DOHH2 (cell line): ENCODE data around the gene TRIM66.

Source experiments
- H3F3A ChIP-seq: fragments of 200-600 bp; sonication (generic), shearing (Covaris generic); 2 replicates; pipeline ENCODE4 v1.6.0; 2016; ENCODE audit warnings: antibody characterized with exemption, mild to moderate bottlenecking; ENCODE audit not compliant: control insufficient read depth, insufficient read depth
- H3K27ac ChIP-seq: fragments of 200-600 bp; sonication (generic); 2 replicates; pipeline ENCODE4 v1.5.1; 2014; ENCODE audit warnings: low read depth, mild to moderate bottlenecking, low read length, moderate library complexity
- H3K27me3 ChIP-seq: fragments of 200-600 bp; sonication (generic); 2 replicates; pipeline ENCODE4 v1.6.1; 2014; ENCODE audit warnings: mild to moderate bottlenecking, low read length, mixed read lengths; ENCODE audit not compliant: control insufficient read depth
- H3K36me3 ChIP-seq: fragments of 200-600 bp; sonication (generic); 2 replicates; pipeline ENCODE4 v1.6.1; 2014; ENCODE audit warnings: mild to moderate bottlenecking, low read length, moderate library complexity, mixed read lengths; ENCODE audit not compliant: control insufficient read depth
- H3K4me1 ChIP-seq: fragments of 200-600 bp; sonication (generic); 2 replicates; pipeline ENCODE4 v1.6.1; 2014; ENCODE audit warnings: mild to moderate bottlenecking, low read length, mixed read lengths; ENCODE audit not compliant: control insufficient read depth
- H3K4me2 ChIP-seq: fragments of 200-600 bp; sonication (generic); 2 replicates; pipeline ENCODE4 v1.6.0; 2014; ENCODE audit warnings: mild to moderate bottlenecking, low read length, moderate library complexity
- H3K4me3 ChIP-seq: fragments of 200-600 bp; sonication (generic); 2 replicates; pipeline ENCODE4 v1.5.1; 2014; ENCODE audit warnings: mild to moderate bottlenecking, low read length, mixed read lengths
- H3K79me2 ChIP-seq: fragments of 200-600 bp; sonication (generic); 2 replicates; pipeline ENCODE4 v1.6.1; 2014; ENCODE audit warnings: mild to moderate bottlenecking, low read length, mixed read lengths; ENCODE audit not compliant: control insufficient read depth
- H3K9me2 ChIP-seq: fragments of 200-600 bp; sonication (generic); replicated peaks from 2 replicates; pipeline ENCODE4 v1.6.1; 2014; ENCODE audit warnings: mild to moderate bottlenecking, low read length, mixed read lengths; ENCODE audit not compliant: control insufficient read depth
- H3K9me3 ChIP-seq: fragments of 200-600 bp; sonication (generic); 2 replicates; pipeline ENCODE4 v1.6.1; 2014; ENCODE audit warnings: antibody characterized with exemption, low read length, mixed read lengths; ENCODE audit not compliant: control insufficient read depth, insufficient read depth
- H4K20me1 ChIP-seq: fragments of 200-600 bp; sonication (generic); 2 replicates; pipeline ENCODE4 v1.6.0; 2014; ENCODE audit warnings: low read depth, mild to moderate bottlenecking, antibody characterized with exemption, low read length, moderate library complexity; ENCODE audit not compliant: control insufficient read depth, insufficient read depth
- EZH2phosphoT487 ChIP-seq: fragments of 200-600 bp; sonication (generic); IDR thresholded peaks from 2 replicates; pipeline ENCODE4 v1.6.1; 2017; ENCODE audit warnings: borderline replicate concordance, mild to moderate bottlenecking, antibody characterized with exemption, low read length, moderate library complexity, mixed read lengths
- TF ChIP-seq, protein P1 (sequence below): fragments of 200-600 bp; sonication (generic); IDR thresholded peaks from one replicate; pipeline ENCODE4 v1.5.1; 2014; ENCODE audit warnings: antibody characterized with exemption, mild to moderate bottlenecking, low read depth, low read length; ENCODE audit not compliant: poor library complexity, severe bottlenecking

The TRIM66 gene

GRCh38 chr11:8649361-8649760, 33.1 kb downstream of the TRIM66 start:
- H3K27ac ChIP-seq: no peak overlapping the region
- no peaks in the 10 kb centered on the region for H3K79me2 ChIP-seq
- H3K27me3 ChIP-seq: no peaks in the 10 kb centered on the region
- H3K36me3 ChIP-seq: peaks cover 29% of the 10 kb centered on the region
- no peak overlapping the region for H3K4me3 ChIP-seq
- H3F3A ChIP-seq: no peaks in the 10 kb centered on the region
- H4K20me1 ChIP-seq: no peaks in the 10 kb centered on the region
- H3K9me2 ChIP-seq: no peaks in the 10 kb centered on the region
- no peaks in the 10 kb centered on the region for H3K9me3 ChIP-seq
- H3K4me1 ChIP-seq: no peaks in the 10 kb centered on the region
- no peak overlapping the region for H3K4me2 ChIP-seq
- TF ChIP-seq, protein P1, sequence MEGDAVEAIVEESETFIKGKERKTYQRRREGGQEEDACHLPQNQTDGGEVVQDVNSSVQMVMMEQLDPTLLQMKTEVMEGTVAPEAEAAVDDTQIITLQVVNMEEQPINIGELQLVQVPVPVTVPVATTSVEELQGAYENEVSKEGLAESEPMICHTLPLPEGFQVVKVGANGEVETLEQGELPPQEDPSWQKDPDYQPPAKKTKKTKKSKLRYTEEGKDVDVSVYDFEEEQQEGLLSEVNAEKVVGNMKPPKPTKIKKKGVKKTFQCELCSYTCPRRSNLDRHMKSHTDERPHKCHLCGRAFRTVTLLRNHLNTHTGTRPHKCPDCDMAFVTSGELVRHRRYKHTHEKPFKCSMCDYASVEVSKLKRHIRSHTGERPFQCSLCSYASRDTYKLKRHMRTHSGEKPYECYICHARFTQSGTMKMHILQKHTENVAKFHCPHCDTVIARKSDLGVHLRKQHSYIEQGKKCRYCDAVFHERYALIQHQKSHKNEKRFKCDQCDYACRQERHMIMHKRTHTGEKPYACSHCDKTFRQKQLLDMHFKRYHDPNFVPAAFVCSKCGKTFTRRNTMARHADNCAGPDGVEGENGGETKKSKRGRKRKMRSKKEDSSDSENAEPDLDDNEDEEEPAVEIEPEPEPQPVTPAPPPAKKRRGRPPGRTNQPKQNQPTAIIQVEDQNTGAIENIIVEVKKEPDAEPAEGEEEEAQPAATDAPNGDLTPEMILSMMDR: no peak
- TF ChIP-seq EZH2phosphoT487: no peak

GRCh38 chr11:8646873-8647272, 35.6 kb downstream of the TRIM66 start:
- Histone ChIP-seq H3K9me2 (no peaks in the 10 kb centered on the region), H3K4me2 (no peak overlapping the region), H3K27me3 (no peaks in the 10 kb centered on the region), H3K79me2 (no peaks in the 10 kb centered on the region), H3K36me3 (peaks cover 37% of the 10 kb centered on the region), H3K9me3 (no peaks in the 10 kb centered on the region), H3F3A (no peaks in the 10 kb centered on the region), H3K4me3 (no peak overlapping the region), H3K4me1 (no peaks in the 10 kb centered on the region), H4K20me1 (no peaks in the 10 kb centered on the region), H3K27ac (no peak overlapping the region)
- no peak for TF ChIP-seq EZH2phosphoT487
- TF ChIP-seq, protein P1: no peak

- Histone ChIP-seq H3K27ac (no peak overlapping the region), H3K4me2 (no peak overlapping the region), H3F3A (no peaks in the 10 kb centered on the region), H4K20me1 (no peaks in the 10 kb centered on the region), H3K9me3 (no peaks in the 10 kb centered on the region), H3K4me3 (no peak overlapping the region), H3K27me3 (no peaks in the 10 kb centered on the region), H3K36me3 (peaks cover 52% of the 10 kb centered on the region), H3K4me1 (no peaks in the 10 kb centered on the region), H3K9me2 (no peaks in the 10 kb centered on the region), H3K79me2 (no peaks in the 10 kb centered on the region)
- TF ChIP-seq, protein P1: no peak
- TF ChIP-seq EZH2phosphoT487: no peak
Measured at GRCh38 chr11:8642196-8642841, 40.1 kb downstream of the TRIM66 start.
